Urinary bladder (tissue), 4 donors: ENCODE measurements around the gene CELF2. TPM values are rescaled to one million over a fixed set of nuclear protein-coding genes. Genes with fewer than 3 reads are reported as not detected.

ENCODE experiments used
- DNase-seq: peaks from one replicate; pipeline ENCODE4 v3.0.0-alpha.2; 2015; ENCODE audit errors: extremely low spot score
- H3K27ac ChIP-seq: one replicate; pipeline ENCODE4 v1.5.1; 2013; ENCODE audit warnings: low read depth, mild to moderate bottlenecking, moderate library complexity
- H3K36me3 ChIP-seq: one replicate; pipeline ENCODE4 v1.6.1; 2013; ENCODE audit warnings: mild to moderate bottlenecking, moderate library complexity; ENCODE audit not compliant: insufficient read depth
- H3K4me1 ChIP-seq: one replicate; pipeline ENCODE4 v1.6.1; 2013; ENCODE audit warnings: mild to moderate bottlenecking, moderate library complexity; ENCODE audit not compliant: insufficient read depth
- H3K4me3 ChIP-seq: one replicate; pipeline ENCODE4 v1.5.1; 2013; ENCODE audit warnings: low read depth, low read length
- WGBS: extraction: QIAGEN DNeasy Blood & Tissue Kit; methylation state at CpG from one replicate; pipeline ENCODE4 v1.1.7; 2013; 5-methylcytosine and 5-hydroxymethylcytosine counted together
- polyA plus RNA-seq: library from polyadenylated mRNA; stranded (reverse); fragments of 200-250 nt; gene quantifications from one replicate; pipeline ENCODE4 v1.2.3, GENCODE V29; 2013
- total RNA-seq: library from RNA; depleted of rRNA; stranded (reverse); fragments of >200 nt; gene quantifications from one replicate; pipeline ENCODE4 v1.2.3, GENCODE V29; 2014
- donor health status: healthy with polysubstance abuse.
- donor health status: healthy.

CELF2 gene
- total and polyA plus RNA-seq, 2 donors: 40.1 to 52.7 TPM

DNA sequence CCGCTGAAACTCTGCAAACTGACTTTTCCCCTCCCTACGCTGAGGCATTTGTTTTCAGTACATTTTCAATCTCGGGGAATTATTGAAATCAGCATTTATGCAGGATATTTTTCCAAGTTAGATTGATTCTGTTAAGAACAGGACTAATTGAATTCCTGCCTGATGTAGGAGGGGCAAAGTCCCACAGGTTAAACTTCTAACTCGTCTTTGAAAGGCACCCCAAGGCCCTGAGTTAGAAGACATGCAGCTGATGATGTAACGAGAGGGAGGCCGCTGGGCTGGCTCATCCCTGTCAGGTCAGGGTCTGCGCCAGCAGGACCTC lies 253.1 kb downstream of the CELF2 start:
- no peak overlapping the region for H3K4me3 ChIP-seq
- no peak overlapping the region for H3K27ac ChIP-seq
- no peaks in the 10 kb centered on the region for H3K4me1 ChIP-seq
- DNase-seq: no peak
- WGBS: 51% methylated on average over 7 of the region's 7 CpGs
- no peaks in the 10 kb centered on the region for H3K36me3 ChIP-seq

DNA sequence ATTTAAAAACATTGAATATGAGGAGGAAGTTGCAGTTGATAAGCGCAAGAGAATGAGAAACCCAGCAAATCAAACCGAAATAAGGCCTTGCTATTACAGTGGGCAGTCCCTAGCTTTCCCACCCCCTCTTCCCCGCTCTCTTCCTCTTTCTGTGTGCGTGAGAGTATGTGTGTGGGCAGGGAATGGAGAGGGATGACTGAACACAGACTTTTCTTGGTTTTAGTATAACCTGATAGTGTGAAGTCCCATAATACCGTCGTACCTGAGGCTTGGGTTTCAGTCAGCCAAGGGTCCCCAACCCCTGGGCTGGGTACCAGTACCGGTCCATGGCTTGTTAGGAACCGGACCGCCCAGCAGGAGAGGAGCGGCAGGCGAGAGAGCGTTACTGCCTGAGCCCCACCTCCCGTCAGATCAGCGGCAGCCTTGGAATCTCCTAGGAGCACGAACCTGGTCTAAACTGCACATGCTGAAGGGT lies 255.3 kb downstream of the CELF2 start:
- H3K4me1 ChIP-seq: no peaks in the 10 kb centered on the region
- 93% methylated on average over 15 of the region's 15 CpGs for WGBS
- DNase-seq: no peak
- no peak overlapping the region for H3K27ac ChIP-seq
- no peaks in the 10 kb centered on the region for H3K36me3 ChIP-seq
- no peak overlapping the region for H3K4me3 ChIP-seq

GRCh38 chr10:11274452-11274851 lies 256.8 kb downstream of the CELF2 start:
- DNase-seq: no peak
- Histone ChIP-seq H3K4me1 (no peaks in the 10 kb centered on the region), H3K4me3 (no peak overlapping the region), H3K27ac (no peak overlapping the region), H3K36me3 (no peaks in the 10 kb centered on the region)
- 90% methylated on average over 5 of the region's 5 CpGs for WGBS

- DNase-seq: no peak
- no peaks in the 10 kb centered on the region for H3K4me1 ChIP-seq
- no peaks in the 10 kb centered on the region for H3K36me3 ChIP-seq
- H3K4me3 ChIP-seq: no peak overlapping the region
- H3K27ac ChIP-seq: no peak overlapping the region
- 83% methylated on average over 12 of the region's 12 CpGs for WGBS
Measured at GRCh38 chr10:11275651-11276050, 258.0 kb downstream of the CELF2 start.

DNA sequence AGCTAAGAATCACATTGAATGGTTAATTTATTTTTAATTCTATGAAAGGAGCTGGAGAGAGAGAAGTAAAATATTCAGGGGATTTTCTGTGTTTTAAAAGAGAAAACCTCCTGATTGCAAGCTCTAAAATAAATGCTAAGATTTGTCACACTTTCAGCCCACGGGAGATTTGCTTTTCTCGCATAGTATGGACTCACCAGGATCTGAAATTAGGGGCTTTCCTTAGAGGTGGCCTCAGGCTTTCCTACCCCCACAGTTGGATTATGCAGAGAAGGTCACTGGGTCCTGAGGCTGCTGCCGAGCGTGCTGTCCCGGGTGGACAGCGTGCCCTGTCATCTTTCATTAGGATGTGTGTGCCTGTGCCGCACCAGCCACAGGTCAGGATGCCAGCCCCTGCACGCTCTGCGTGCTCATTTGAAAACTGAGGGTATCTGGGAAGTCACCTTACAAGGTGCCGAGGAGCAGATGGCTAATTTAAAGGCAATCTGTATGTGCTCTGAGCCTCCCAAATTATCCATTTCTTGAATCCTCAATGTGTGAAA lies 258.8 kb downstream of the CELF2 start:
- 94% methylated on average over 10 of the region's 10 CpGs for WGBS
- no peak overlapping the region for H3K4me3 ChIP-seq
- H3K4me1 ChIP-seq: no peaks in the 10 kb centered on the region
- H3K27ac ChIP-seq: no peak overlapping the region
- H3K36me3 ChIP-seq: no peaks in the 10 kb centered on the region
- DNase-seq: no peak

DNA sequence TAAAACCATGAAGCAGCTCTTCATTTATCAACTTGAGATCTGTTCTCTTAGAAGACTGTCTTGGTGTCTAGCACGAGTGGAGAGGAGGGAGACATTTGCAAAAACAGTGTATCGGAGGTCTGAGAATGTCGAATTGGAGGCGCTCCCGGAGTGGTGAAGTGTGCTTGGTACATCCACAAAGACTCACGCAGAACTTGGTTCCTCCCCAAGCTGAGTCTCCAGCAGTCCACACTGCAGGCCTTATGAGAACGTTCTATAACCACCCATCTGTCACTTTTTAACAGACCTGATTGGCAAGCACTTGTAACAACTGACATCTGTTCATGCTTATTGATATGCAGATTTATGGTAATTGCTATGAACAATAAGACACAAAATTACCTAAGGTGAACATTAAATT lies 261.6 kb downstream of the CELF2 start:
- DNase-seq: no peak
- no peak overlapping the region for H3K4me3 ChIP-seq
- no peaks in the 10 kb centered on the region for H3K4me1 ChIP-seq
- H3K36me3 ChIP-seq: no peaks in the 10 kb centered on the region
- WGBS: 91% methylated on average over 7 of the region's 7 CpGs
- H3K27ac ChIP-seq: no peak overlapping the region

- no peak for DNase-seq
- Histone ChIP-seq H3K27ac (no peak overlapping the region), H3K36me3 (no peaks in the 10 kb centered on the region), H3K4me3 (no peak overlapping the region), H3K4me1 (no peaks in the 10 kb centered on the region)
- WGBS: 97% methylated on average over 25 of the region's 25 CpGs
Measured at GRCh38 chr10:11280187-11280932, 262.7 kb downstream of the CELF2 start.

GRCh38 chr10:11282156-11282555 lies 264.5 kb downstream of the CELF2 start:
- DNase-seq: no peak
- Histone ChIP-seq H3K4me1 (no peaks in the 10 kb centered on the region), H3K4me3 (no peak overlapping the region), H3K27ac (no peak overlapping the region), H3K36me3 (no peaks in the 10 kb centered on the region)
- WGBS: 90% methylated on average over 9 of the region's 9 CpGs

DNA sequence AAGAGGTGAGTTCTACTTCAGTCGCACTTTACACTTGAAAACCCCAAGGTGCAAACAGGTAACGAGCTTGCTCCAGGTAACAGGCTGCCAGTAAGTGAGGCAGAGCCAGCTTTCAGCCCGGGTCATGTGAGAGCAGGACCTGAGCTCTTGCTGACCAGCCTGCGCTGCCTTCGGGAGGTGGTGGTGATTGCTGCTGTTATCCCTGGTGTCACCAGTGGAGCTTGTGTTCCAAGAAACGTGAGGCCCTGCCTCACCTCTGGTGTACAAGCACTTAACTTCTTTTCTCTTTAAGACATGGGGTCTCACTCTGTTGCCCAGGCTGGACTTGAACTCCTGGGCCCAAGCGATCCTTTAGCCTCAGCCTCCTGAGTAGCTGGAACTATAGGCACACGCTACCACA lies 265.0 kb downstream of the CELF2 start:
- H3K36me3 ChIP-seq: no peaks in the 10 kb centered on the region
- WGBS: 96% methylated on average over 8 of the region's 8 CpGs
- DNase-seq: no peak
- H3K4me1 ChIP-seq: no peaks in the 10 kb centered on the region
- no peak overlapping the region for H3K27ac ChIP-seq
- no peak overlapping the region for H3K4me3 ChIP-seq

DNA sequence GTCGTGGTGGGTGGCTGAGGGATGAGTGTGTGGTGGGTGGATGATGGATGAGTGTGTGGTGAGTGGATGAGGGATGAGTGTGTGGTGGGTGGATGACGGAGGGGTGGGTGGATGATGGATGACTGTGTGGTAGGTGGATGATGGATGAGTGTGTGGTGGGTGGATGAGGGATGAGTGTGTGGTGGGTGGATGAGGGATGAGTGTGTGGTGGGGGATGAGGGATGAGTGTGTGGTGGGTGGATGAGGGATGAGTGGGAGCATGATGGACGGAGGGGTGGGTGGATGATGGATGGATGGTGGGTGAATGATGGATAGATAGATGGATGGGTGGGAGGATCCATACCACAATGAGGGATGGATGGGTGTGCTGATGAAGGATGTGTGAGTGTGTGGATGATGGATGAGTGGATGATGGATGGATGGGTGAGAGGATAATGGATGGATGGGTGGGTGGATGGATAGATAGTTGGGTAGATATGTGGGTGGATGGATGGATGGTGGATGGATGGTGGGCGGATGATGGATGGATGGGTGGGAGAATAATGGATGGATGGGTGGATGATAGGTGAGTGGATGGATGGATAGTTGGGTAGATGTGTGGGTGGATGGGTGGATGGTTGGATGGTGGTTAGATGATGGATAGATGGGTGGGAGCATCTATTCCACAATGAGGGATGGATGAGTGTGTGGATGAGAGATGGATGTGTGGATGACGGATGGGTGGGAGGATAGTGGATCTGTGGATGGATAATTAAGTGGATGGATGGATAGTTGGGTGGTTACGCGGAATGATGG lies 266.8 kb downstream of the CELF2 start:
- H3K4me1 ChIP-seq: no peaks in the 10 kb centered on the region
- 97% methylated on average over 6 of the region's 7 CpGs for WGBS
- no peak overlapping the region for H3K4me3 ChIP-seq
- H3K36me3 ChIP-seq: no peaks in the 10 kb centered on the region
- DNase-seq: no peak
- H3K27ac ChIP-seq: no peak overlapping the region

DNA sequence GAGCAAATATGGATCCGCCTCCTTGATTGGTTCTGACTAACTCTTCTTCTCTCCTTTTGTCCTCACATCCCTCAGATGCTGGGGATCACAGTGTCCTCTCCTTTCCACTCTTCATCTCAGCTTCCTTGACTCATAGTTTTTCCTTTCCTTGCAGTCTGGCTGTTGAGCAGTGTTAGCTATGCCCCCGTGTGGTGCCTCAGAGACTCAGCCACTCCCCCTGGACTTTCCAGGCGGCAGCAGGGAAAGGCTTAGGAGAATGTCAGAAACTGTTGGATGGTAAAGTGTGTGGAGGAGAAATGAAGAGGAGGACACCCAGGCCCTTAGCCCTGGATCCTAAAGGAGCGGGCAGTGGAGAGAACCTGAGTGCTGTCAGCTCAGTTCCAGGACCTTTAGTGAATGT lies 267.5 kb downstream of the CELF2 start:
- Histone ChIP-seq H3K4me3 (no peak overlapping the region), H3K36me3 (no peaks in the 10 kb centered on the region), H3K27ac (no peak overlapping the region), H3K4me1 (no peaks in the 10 kb centered on the region)
- no peak for DNase-seq
- WGBS: 80% methylated on average over 4 of the region's 4 CpGs

DNA sequence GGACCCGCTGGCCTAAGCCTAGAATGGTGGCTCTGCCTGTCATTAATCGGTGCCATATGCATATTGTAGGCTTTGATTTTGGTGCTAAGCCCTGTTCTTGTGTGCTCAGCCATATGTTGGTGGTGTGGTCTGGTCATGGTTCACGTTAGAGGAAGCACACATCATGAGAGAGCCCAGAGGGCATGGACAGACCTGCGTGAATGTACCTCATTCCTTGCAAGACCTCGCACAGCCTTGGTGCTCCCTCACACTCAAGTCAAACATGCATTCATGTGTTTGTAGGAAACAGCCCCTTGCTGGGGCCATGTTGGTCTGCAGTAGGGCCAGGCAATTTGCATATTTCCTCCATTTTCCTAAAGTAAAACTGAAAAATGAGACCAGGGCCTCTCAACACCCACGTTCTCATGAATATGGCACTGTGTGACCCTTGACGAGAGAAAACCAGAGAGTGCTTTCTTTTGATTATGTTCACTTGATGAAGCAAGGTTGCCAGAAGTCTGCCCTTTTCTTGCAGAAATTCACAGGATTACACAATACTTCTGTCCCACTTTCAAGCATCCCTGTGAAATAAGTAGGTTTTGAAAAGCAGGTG lies 268.7 kb downstream of the CELF2 start:
- 93% methylated on average over 7 of the region's 7 CpGs for WGBS
- DNase-seq: no peak
- no peaks in the 10 kb centered on the region for H3K36me3 ChIP-seq
- no peaks in the 10 kb centered on the region for H3K4me1 ChIP-seq
- H3K27ac ChIP-seq: no peak overlapping the region
- no peak overlapping the region for H3K4me3 ChIP-seq

GRCh38 chr10:11288302-11288701 lies 270.6 kb downstream of the CELF2 start:
- Histone ChIP-seq H3K27ac (no peak overlapping the region), H3K36me3 (no peaks in the 10 kb centered on the region), H3K4me3 (no peak overlapping the region), H3K4me1 (no peaks in the 10 kb centered on the region)
- DNase-seq: no peak
- 81% methylated on average over 13 of the region's 13 CpGs for WGBS
